ENCODE data around the gene DYNC1I1. TPM values are rescaled to one million over a fixed set of nuclear protein-coding genes. Genes with fewer than 3 reads are reported as not detected.
A peak's percentile ranks its signal among the peaks of the same experiment; 100 is the strongest.

The DYNC1I1 gene
- total and polyA plus RNA-seq, 4 donors, result 0.39 to 7.6 (median 1.5) TPM

GRCh38 chr7:95871075-95871848 lies 98.9 kb downstream of the DYNC1I1 start:
- DNase-seq (peak; percentile 63 to 86 (median 85)), ATAC-seq (ENCODE audit: insufficient read depth, low FRiP score) (peak; percentile 73)

GRCh38 chr7:95871896-95872295 lies 99.5 kb downstream of the DYNC1I1 start:
- no peak for ATAC-seq (ENCODE audit: insufficient read depth, low FRiP score)
- no peaks in the 10 kb centered on the region for H3K36me3 ChIP-seq (ENCODE audit: control insufficient read depth in 4 of 4, insufficient read depth in 4 of 4, low read length in 4 of 4)
- no peaks in the 10 kb centered on the region for H3K27me3 ChIP-seq (ENCODE audit: control insufficient read depth in 3 of 3, insufficient read depth in 3 of 3, low read length in 2 of 3)
- H3K4me1 ChIP-seq (ENCODE audit: control insufficient read depth in 5 of 5, insufficient read depth in 5 of 5, low read length in 5 of 5), result peaks cover 0 to 8% (median 5%) of the 10 kb centered on the region in 5 donors
- no peak overlapping the region for H3K4me3 ChIP-seq
- TF ChIP-seq, protein P1, sequence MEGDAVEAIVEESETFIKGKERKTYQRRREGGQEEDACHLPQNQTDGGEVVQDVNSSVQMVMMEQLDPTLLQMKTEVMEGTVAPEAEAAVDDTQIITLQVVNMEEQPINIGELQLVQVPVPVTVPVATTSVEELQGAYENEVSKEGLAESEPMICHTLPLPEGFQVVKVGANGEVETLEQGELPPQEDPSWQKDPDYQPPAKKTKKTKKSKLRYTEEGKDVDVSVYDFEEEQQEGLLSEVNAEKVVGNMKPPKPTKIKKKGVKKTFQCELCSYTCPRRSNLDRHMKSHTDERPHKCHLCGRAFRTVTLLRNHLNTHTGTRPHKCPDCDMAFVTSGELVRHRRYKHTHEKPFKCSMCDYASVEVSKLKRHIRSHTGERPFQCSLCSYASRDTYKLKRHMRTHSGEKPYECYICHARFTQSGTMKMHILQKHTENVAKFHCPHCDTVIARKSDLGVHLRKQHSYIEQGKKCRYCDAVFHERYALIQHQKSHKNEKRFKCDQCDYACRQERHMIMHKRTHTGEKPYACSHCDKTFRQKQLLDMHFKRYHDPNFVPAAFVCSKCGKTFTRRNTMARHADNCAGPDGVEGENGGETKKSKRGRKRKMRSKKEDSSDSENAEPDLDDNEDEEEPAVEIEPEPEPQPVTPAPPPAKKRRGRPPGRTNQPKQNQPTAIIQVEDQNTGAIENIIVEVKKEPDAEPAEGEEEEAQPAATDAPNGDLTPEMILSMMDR (IDR thresholded peaks at IDR 0.05; ENCODE audit: control extremely low read depth, extremely low read depth), result no peak
- no peak overlapping the region for H3K9ac ChIP-seq (ENCODE audit: insufficient read depth in 1 of 2, low read length in 2 of 2)
- 76 to 85% methylated on average over 9 of the region's 9 CpGs for WGBS, 2 donors
- DNase-seq, result no peak
- H3K9me3 ChIP-seq (ENCODE audit: control insufficient read depth in 4 of 4, insufficient read depth in 3 of 4, low read length in 3 of 4), result no peaks in the 10 kb centered on the region
- no peak overlapping the region for H3K27ac ChIP-seq (ENCODE audit: low read depth in 1 of 2, low read length in 1 of 2)

More at GRCh38 chr7:95871075-95871848, 98.9 kb downstream of the DYNC1I1 start:
- peaks cover 0 to 8% (median 5%) of the 10 kb centered on the region in 5 donors for H3K4me1 ChIP-seq (ENCODE audit: control insufficient read depth in 5 of 5, insufficient read depth in 5 of 5, low read length in 5 of 5)
- H3K4me3 ChIP-seq, result no peak overlapping the region
- WGBS, 2 donors, result 28 to 35% methylated on average over 6 of the region's 6 CpGs
- no peaks in the 10 kb centered on the region for H3K27me3 ChIP-seq (ENCODE audit: control insufficient read depth in 3 of 3, insufficient read depth in 3 of 3, low read length in 2 of 3)
- TF ChIP-seq, protein P1 (IDR thresholded peaks at IDR 0.05; ENCODE audit: control extremely low read depth, extremely low read depth), result peak; percentile 10
- H3K36me3 ChIP-seq (ENCODE audit: control insufficient read depth in 4 of 4, insufficient read depth in 4 of 4, low read length in 4 of 4), result no peaks in the 10 kb centered on the region
- H3K27ac ChIP-seq (ENCODE audit: low read depth in 1 of 2, low read length in 1 of 2), result no peak overlapping the region
- no peaks in the 10 kb centered on the region for H3K9me3 ChIP-seq (ENCODE audit: control insufficient read depth in 4 of 4, insufficient read depth in 3 of 4, low read length in 3 of 4)
- peak overlapping the region in 1 of 2 donors; percentile 1 for H3K9ac ChIP-seq (ENCODE audit: insufficient read depth in 1 of 2, low read length in 2 of 2)

DNA sequence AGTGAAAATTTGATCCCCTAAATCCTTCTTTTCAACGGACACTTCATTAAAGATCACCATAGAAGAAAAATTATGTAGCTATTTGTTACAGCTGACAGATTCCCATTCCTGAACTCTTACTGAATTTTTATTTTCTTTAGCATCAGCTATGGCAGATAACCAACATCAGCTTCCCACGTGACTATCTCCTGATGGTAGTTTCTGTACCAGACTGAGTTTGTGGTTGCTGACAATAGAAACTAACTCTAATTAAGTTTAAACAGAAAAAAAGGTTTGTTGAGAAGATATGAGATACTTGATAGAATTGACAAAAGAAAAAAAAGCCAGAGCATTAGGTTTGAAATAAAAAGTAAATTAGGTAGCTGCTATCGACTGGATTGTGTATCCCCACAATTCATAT lies 101.8 kb downstream of the DYNC1I1 start:
- Histone ChIP-seq H3K27me3 (ENCODE audit: control insufficient read depth in 3 of 3, insufficient read depth in 3 of 3, low read length in 2 of 3) (no peaks in the 10 kb centered on the region), H3K4me1 (ENCODE audit: control insufficient read depth in 5 of 5, insufficient read depth in 5 of 5, low read length in 5 of 5) (peaks cover 0 to 8% (median 5%) of the 10 kb centered on the region in 5 donors), H3K27ac (ENCODE audit: low read depth in 1 of 2, low read length in 1 of 2) (no peak overlapping the region), H3K9me3 (ENCODE audit: control insufficient read depth in 4 of 4, insufficient read depth in 3 of 4, low read length in 3 of 4) (no peaks in the 10 kb centered on the region), H3K9ac (ENCODE audit: insufficient read depth in 1 of 2, low read length in 2 of 2) (no peak overlapping the region), H3K36me3 (ENCODE audit: control insufficient read depth in 4 of 4, insufficient read depth in 4 of 4, low read length in 4 of 4) (peaks cover 0 to 7% (median 0%) of the 10 kb centered on the region in 4 donors), H3K4me3 (no peak overlapping the region)
- ATAC-seq (ENCODE audit: insufficient read depth, low FRiP score) (no peak), DNase-seq (no peak)
- TF ChIP-seq, protein P1 (IDR thresholded peaks at IDR 0.05; ENCODE audit: control extremely low read depth, extremely low read depth), result no peak
- WGBS, 2 donors, result 87 to 94% methylated on average over 3 of the region's 3 CpGs
